Left ventricle myocardium inferior (tissue), 1 donor: ENCODE results near the gene GABARAPL2. TPM values are rescaled to one million over a fixed set of nuclear protein-coding genes. Genes with fewer than 3 reads are reported as not detected.

ENCODE experiments used
- DNase-seq: peaks from one replicate; pipeline ENCODE4 v3.0.0-alpha.2; 2020
- H3K27ac ChIP-seq: fragments of 200-600 bp; replicated peaks from 2 replicates; pipeline ENCODE4 v1.8.0; 2021
- H3K27me3 ChIP-seq: fragments of 200-600 bp; 2 replicates; pipeline ENCODE4 v1.8.0; 2021; ENCODE audit warnings: low read depth
- H3K36me3 ChIP-seq: fragments of 200-600 bp; 2 replicates; pipeline ENCODE4 v1.8.0; 2021
- H3K4me1 ChIP-seq: fragments of 200-600 bp; 2 replicates; pipeline ENCODE4 v1.8.0; 2021
- H3K4me3 ChIP-seq: fragments of 200-600 bp; 2 replicates; pipeline ENCODE4 v1.8.0; 2021; ENCODE audit warnings: mild to moderate bottlenecking, moderate library complexity
- H3K9me3 ChIP-seq: fragments of 200-600 bp; replicated peaks from 2 replicates; pipeline ENCODE4 v1.8.0; 2021
- CTCF ChIP-seq: fragments of 200-600 bp; IDR thresholded peaks from 2 replicates; pipeline ENCODE4 v1.8.0; 2021; ENCODE audit warnings: antibody characterized with exemption, mild to moderate bottlenecking, borderline replicate concordance
- intact Hi-C: fragments of 100-400 bp; cut with micrococcal nuclease; formaldehyde crosslinking; loops from one replicate; pipeline ENCODE4 v1.11.0; 2022
- total RNA-seq: library from RNA; stranded (reverse); fragmentation: NEBNext Ultra II Directional; extraction: Animal tissue kit (Norgen Biotek cat#: 25700); gene quantifications from one replicate; pipeline ENCODE4 v1.2.1, GENCODE V29; 2021
- donor health status: DM: no; HTN: yes; CAD: no; lungs with severe emphysema.

The GABARAPL2 gene
- total RNA-seq, 1 donor from 2014 or later: 280 TPM

GRCh38 chr16:75529959-75530358, 36.2 kb upstream of the GABARAPL2 start:
- H3K27me3 ChIP-seq: no peaks in the 10 kb centered on the region
- no peak for TF ChIP-seq CTCF
- H3K4me3 ChIP-seq: no peak overlapping the region
- intact Hi-C loops: no loop called here
- H3K36me3 ChIP-seq: no peaks in the 10 kb centered on the region
- no peaks in the 10 kb centered on the region for H3K9me3 ChIP-seq
- no peaks in the 10 kb centered on the region for H3K4me1 ChIP-seq
- DNase-seq: no peak
- no peak overlapping the region for H3K27ac ChIP-seq

GRCh38 chr16:75532142-75532765, 33.9 kb upstream of the GABARAPL2 start:
- no peak for TF ChIP-seq CTCF
- intact Hi-C loops: no loop called here
- no peak for DNase-seq
- Histone ChIP-seq H3K36me3 (no peaks in the 10 kb centered on the region), H3K27ac (no peak overlapping the region), H3K27me3 (no peaks in the 10 kb centered on the region), H3K9me3 (no peaks in the 10 kb centered on the region), H3K4me3 (no peak overlapping the region), H3K4me1 (no peaks in the 10 kb centered on the region)

GRCh38 chr16:75532791-75533190, 33.4 kb upstream of the GABARAPL2 start:
- no peaks in the 10 kb centered on the region for H3K36me3 ChIP-seq
- intact Hi-C loops: no loop called here
- no peak for DNase-seq
- no peak for TF ChIP-seq CTCF
- H3K4me3 ChIP-seq: no peak overlapping the region
- no peaks in the 10 kb centered on the region for H3K4me1 ChIP-seq
- no peaks in the 10 kb centered on the region for H3K9me3 ChIP-seq
- H3K27me3 ChIP-seq: no peaks in the 10 kb centered on the region
- H3K27ac ChIP-seq: no peak overlapping the region

GRCh38 chr16:75534560-75535205, 31.5 kb upstream of the GABARAPL2 start:
- no peaks in the 10 kb centered on the region for H3K9me3 ChIP-seq
- no peak for TF ChIP-seq CTCF
- H3K36me3 ChIP-seq: no peaks in the 10 kb centered on the region
- DNase-seq: no peak
- no peaks in the 10 kb centered on the region for H3K27me3 ChIP-seq
- no peak overlapping the region for H3K4me3 ChIP-seq
- intact Hi-C loops: no loop called here
- peaks cover 6% of the 10 kb centered on the region for H3K4me1 ChIP-seq
- no peak overlapping the region for H3K27ac ChIP-seq

GRCh38 chr16:75535211-75535843, 30.9 kb upstream of the GABARAPL2 start:
- no peak for TF ChIP-seq CTCF
- intact Hi-C loops: no loop called here
- DNase-seq: no peak
- Histone ChIP-seq H3K9me3 (no peaks in the 10 kb centered on the region), H3K4me1 (peaks cover 13% of the 10 kb centered on the region), H3K27me3 (no peaks in the 10 kb centered on the region), H3K4me3 (no peak overlapping the region), H3K36me3 (no peaks in the 10 kb centered on the region), H3K27ac (no peak overlapping the region)
